Body of pancreas (tissue), 4 donors: ENCODE measurements around the gene MCTP1. TPM values are rescaled to one million over a fixed set of nuclear protein-coding genes. Genes with fewer than 3 reads are reported as not detected.

ENCODE experiments used
- ATAC-seq: fragments of 150-250 bp; one replicate; pipeline ENCODE4 v1.9.1; 2016
- DNase-seq, 4 donors: peaks; one replicate each; pipeline ENCODE4 v3.0.0-alpha.2; 2019
- H3K27ac ChIP-seq, 4 donors: fragments of 200-600 bp; sonication (generic); 1 replicate in 3 of 4; 2 replicates in 1 of 4; pipeline versions ENCODE4 v1.5.1 to v1.6.1; 2016 to 2019; ENCODE audit warnings: mild to moderate bottlenecking in 1 of 4, mixed read lengths in 1 of 4, moderate library complexity in 1 of 4
- H3K27me3 ChIP-seq, 2 donors: fragments of 200-600 bp; sonication (generic); one replicate each; pipeline ENCODE4 v1.6.0; 2016; ENCODE audit warnings: mild to moderate bottlenecking in 1 of 2
- H3K36me3 ChIP-seq, 2 donors: fragments of 200-600 bp; sonication (generic); replicated peaks in 1 of 2; 2 replicates each; pipeline ENCODE4 v1.5.1; 2016; ENCODE audit warnings: low read depth in 2 of 2; ENCODE audit not compliant: insufficient read depth in 1 of 2
- H3K4me1 ChIP-seq: fragments of 200-600 bp; sonication (generic); one replicate; pipeline ENCODE4 v1.6.0; 2016
- H3K4me3 ChIP-seq, 2 donors: fragments of 200-600 bp; sonication (generic); 1 replicate in 1 of 2; 2 replicates in 1 of 2; pipeline ENCODE4 v1.5.1; 2016 to 2019
- H3K9me3 ChIP-seq, 3 donors: fragments of 200-600 bp; sonication (generic); 1 replicate in 2 of 3; 2 replicates in 1 of 3; pipeline ENCODE4 v1.5.1; 2016
- CTCF ChIP-seq, 7 experiments: fragments of 450-650 bp in 4 of 7; fragments of 200-600 bp in 3 of 7; sonication (generic) in 3 of 7; IDR thresholded peaks; one replicate each; pipeline ENCODE4 v1.5.1; 2016 to 2019; ENCODE audit warnings: antibody characterized with exemption in 7 of 7
- POLR2A ChIP-seq, 3 donors: fragments of 450-650 bp; IDR thresholded peaks; one replicate each; pipeline ENCODE4 v1.6.1; 2016; ENCODE audit warnings: antibody characterized with exemption in 3 of 3, mild to moderate bottlenecking in 2 of 3
- WGBS, 2 donors: methylation state at CpG; one replicate each; pipeline ENCODE4 v1.1.5; 2017; 5-methylcytosine and 5-hydroxymethylcytosine counted together
- intact Hi-C: fragments of 100-400 bp; cut with DNase I; formaldehyde crosslinking; loops from one replicate; pipeline ENCODE4 v1.15.1; 2023
- total RNA-seq, 2 donors: library from RNA; depleted of rRNA; stranded (reverse); fragments of >200 nt; gene quantifications; one replicate each; pipeline ENCODE4 v1.1.0, GENCODE V29; 2016

The MCTP1 gene
- total RNA-seq, 2 donors from 2014 or later: 3.6 to 8.8 TPM

GRCh38 chr5:95081982-95082381 lies 202.9 kb downstream of the MCTP1 start:
- TF ChIP-seq CTCF (IDR thresholded peaks at IDR 0.05) (no peak), POLR2A (IDR thresholded peaks at IDR 0.05) (no peak)
- no peaks in the 10 kb centered on the region for H3K36me3 ChIP-seq
- no peak overlapping the region for H3K4me3 ChIP-seq
- WGBS, 2 donors: 27 to 30% methylated on average over 3 of the region's 3 CpGs
- H3K27me3 ChIP-seq: no peaks in the 10 kb centered on the region
- DNase-seq (no peak), ATAC-seq (no peak)
- H3K27ac ChIP-seq: peak overlapping the region in 1 of 4 donors; percentile 5
- H3K4me1 ChIP-seq: no peaks in the 10 kb centered on the region
- H3K9me3 ChIP-seq: no peaks in the 10 kb centered on the region
- intact Hi-C loops: no loop called here

GRCh38 chr5:95081500-95081960 lies 203.4 kb downstream of the MCTP1 start:
- intact Hi-C loops: no loop called here
- ATAC-seq: peak; percentile 47
- Histone ChIP-seq H3K4me1 (no peaks in the 10 kb centered on the region), H3K36me3 (no peaks in the 10 kb centered on the region), H3K27me3 (no peaks in the 10 kb centered on the region), H3K27ac (peak overlapping the region in 1 of 4 donors; percentile 35), H3K9me3 (no peaks in the 10 kb centered on the region), H3K4me3 (no peak overlapping the region)
- TF ChIP-seq CTCF (IDR thresholded peaks at IDR 0.05) (no peak), POLR2A (IDR thresholded peaks at IDR 0.05) (peak in 2 of 3 donors; percentile 33 to 59)
- 12 to 16% methylated on average over 5 of the region's 5 CpGs for WGBS, 2 donors
- peak in 2 of 4 donors; percentile 20 to 50 for DNase-seq

GRCh38 chr5:95080441-95080840 lies 204.5 kb downstream of the MCTP1 start:
- DNase-seq: no peak
- H3K4me3 ChIP-seq: no peak overlapping the region

GRCh38 chr5:95080030-95080429 lies 204.9 kb downstream of the MCTP1 start:
- intact Hi-C loops: no loop called here

More at GRCh38 chr5:95080441-95080840, 204.5 kb downstream of the MCTP1 start:
- Histone ChIP-seq H3K27me3 (no peaks in the 10 kb centered on the region), H3K27ac (no peak overlapping the region), H3K9me3 (no peaks in the 10 kb centered on the region), H3K4me1 (no peaks in the 10 kb centered on the region), H3K36me3 (no peaks in the 10 kb centered on the region)
- ATAC-seq: no peak
- no peak for TF ChIP-seq CTCF (IDR thresholded peaks at IDR 0.05)
- no peak for TF ChIP-seq POLR2A (IDR thresholded peaks at IDR 0.05)
- WGBS, 2 donors: 49 to 57% methylated on average over 4 of the region's 4 CpGs
- intact Hi-C loops: no loop called here

More at GRCh38 chr5:95080030-95080429, 204.9 kb downstream of the MCTP1 start:
- Histone ChIP-seq H3K36me3 (no peaks in the 10 kb centered on the region), H3K27ac (no peak overlapping the region), H3K27me3 (no peaks in the 10 kb centered on the region), H3K4me1 (no peaks in the 10 kb centered on the region), H3K4me3 (no peak overlapping the region), H3K9me3 (no peaks in the 10 kb centered on the region)
- ATAC-seq (no peak), DNase-seq (no peak)
- TF ChIP-seq POLR2A (IDR thresholded peaks at IDR 0.05): no peak
- no peak for TF ChIP-seq CTCF (IDR thresholded peaks at IDR 0.05)
